Heart left ventricle (tissue), 16 donors: ENCODE results near the gene RETN. TPM values are rescaled to one million over a fixed set of nuclear protein-coding genes. Genes with fewer than 3 reads are reported as not detected.

ENCODE experiments used
- ATAC-seq, 4 donors: fragments of 200-7000 bp; cut with Tn5 transposase; one replicate each; pipeline ENCODE4 v1.9.1; 2020 to 2022; ENCODE audit warnings: moderate library complexity in 4 of 4, mild to moderate bottlenecking in 3 of 4, moderate number of reproducible peaks in 1 of 4
- DNase-seq, 5 donors: peaks; one replicate each; pipeline ENCODE4 v3.0.0-alpha.2; 2020
- H3K27ac ChIP-seq, 12 donors: fragments of 200-600 bp; sonication (generic) in 4 of 12; one replicate each; pipeline versions ENCODE4 v1.5.0 to v1.8.0; 2016 to 2022; ENCODE audit warnings: mild to moderate bottlenecking in 2 of 12
- H3K27me3 ChIP-seq, 9 donors: fragments of 200-600 bp; sonication (generic) in 2 of 9; one replicate each; pipeline versions ENCODE4 v1.5.1 to v1.8.0; 2016 to 2022; ENCODE audit warnings: mild to moderate bottlenecking in 3 of 9
- H3K36me3 ChIP-seq, 9 donors: fragments of 200-600 bp; sonication (generic) in 2 of 9; one replicate each; pipeline versions ENCODE4 v1.5.0 to v1.8.0; 2018 to 2022; ENCODE audit warnings: mild to moderate bottlenecking in 2 of 9
- H3K4me1 ChIP-seq, 12 donors: fragments of 200-600 bp; sonication (generic) in 4 of 12; one replicate each; pipeline versions ENCODE4 v1.5.0 to v1.8.0; 2016 to 2022; ENCODE audit warnings: mild to moderate bottlenecking in 3 of 12
- H3K4me3 ChIP-seq, 12 donors: fragments of 200-600 bp; sonication (generic) in 4 of 12; one replicate each; pipeline versions ENCODE4 v1.5.0 to v1.8.0; 2017 to 2022; ENCODE audit warnings: mild to moderate bottlenecking in 9 of 12, moderate library complexity in 4 of 12
- H3K9me3 ChIP-seq, 12 donors: fragments of 200-600 bp; sonication (generic) in 4 of 12; one replicate each; pipeline versions ENCODE4 v1.5.0 to v1.8.0; 2016 to 2022; ENCODE audit warnings: mild to moderate bottlenecking in 1 of 12
- CTCF ChIP-seq, 12 donors: fragments of 200-600 bp; sonication (generic) in 4 of 12; IDR thresholded peaks; one replicate each; pipeline versions ENCODE4 v1.5.0 to v1.8.0; 2018 to 2022; ENCODE audit warnings: antibody characterized with exemption in 12 of 12, mild to moderate bottlenecking in 5 of 12
- POLR2A ChIP-seq, 2 donors: fragments of 450-650 bp; IDR thresholded peaks; one replicate each; pipeline ENCODE4 v1.6.1; 2017; ENCODE audit warnings: antibody characterized with exemption in 2 of 2, mild to moderate bottlenecking in 2 of 2, moderate library complexity in 2 of 2
- WGBS, 4 donors: extraction: QIAGEN DNeasy Blood & Tissue Kit in 2 of 4; methylation state at CpG; one replicate each; pipeline versions ENCODE4 v1.1.5 to v1.1.7; 2013 to 2018; 5-methylcytosine and 5-hydroxymethylcytosine counted together
- intact Hi-C, 10 donors: fragments of 100-400 bp; cut with DNase I; formaldehyde crosslinking; loops; one replicate each; pipeline versions ENCODE4 v1.11.1 to v1.14.2; 2022
- polyA plus RNA-seq, 2 donors: library from polyadenylated mRNA; stranded (reverse); fragments of 200-250 nt; gene quantifications; one replicate each; pipeline ENCODE4 v1.2.3, GENCODE V29; 2013
- total RNA-seq, 9 donors: library from RNA; depleted of rRNA in 2 of 9; stranded (reverse); fragments of >200 nt in 2 of 9; fragmentation: NEBNext Ultra II Directional in 3 of 9; extraction: Animal tissue kit (Norgen Biotek cat#: 25700) in 3 of 9; gene quantifications; one replicate each; pipeline versions ENCODE4 v1.1.0 to v1.2.4, GENCODE V29; 2016 to 2023
- donor health status: ischemic (EF 13 %, LVEDD 7.1; RV severe dilation, severe dysfunction).
- donor health status: healthy with polysubstance abuse.
- donor health status: DM: no; HTN: yes; CAD: no.
- donor health status: DM: no; HTN: no; CAD: no.
- donor health status: ischemic (EF 25% LVEDD 6.9; RV normal size, moderate dysfunction).
- donor health status: ischemic (EF 25% LVEDD 5.7; RV mildly dilated, moderate dysfunction).
- donor health status: healthy.
- donor health status: DM: yes; HTN: yes; CAD: no.
- donor health status: ischemic (EF 35%, LVEDD 5.7; RV mildly dilated, moderate dysfunction).
- donor health status: nonischemic (EF 11% LVEDD 7.7; RV severe dilation, severe dysfunction).
- donor health status: DM: yes; HTN: yes; CAD: no.
- donor health status: PGD.
- donor health status: ischemic (EF 29% LVEDD 5.4; RV normal size, mild dysfunction).
- donor health status: nonischemic (EF 23%, LVEDD 6.1; RV moderate dilation, normal function).

RETN gene
- total and polyA plus RNA-seq, 11 donors = 2.6 to 9.2 (median 4.8) TPM; not detected in 8

- no peaks in the 10 kb centered on the region for H3K9me3 ChIP-seq
- intact Hi-C loops = no loop called here
- ATAC-seq = peak in 2 of 4 donors; percentile 53 to 62
- H3K4me1 ChIP-seq = peaks cover 0 to 39% (median 0%) of the 10 kb centered on the region in 12 donors
- H3K27me3 ChIP-seq = peaks cover 0 to 28% (median 4%) of the 10 kb centered on the region in 9 donors
- peak overlapping the region in 5 of 12 donors; percentile 24 to 91 (median 39) for H3K27ac ChIP-seq
- WGBS, 4 donors = 54 to 60% (median 59%) methylated on average over 22 to 24 of the region's 24 CpGs
- DNase-seq = peak; percentile 42 to 70 (median 47)
- no peak for TF ChIP-seq CTCF (IDR thresholded peaks at IDR 0.05)
- no peak overlapping the region for H3K4me3 ChIP-seq
- H3K36me3 ChIP-seq = no peaks in the 10 kb centered on the region
Measured at GRCh38 chr19:7705387-7706187, 36.7 kb downstream of the RETN start.

DNA sequence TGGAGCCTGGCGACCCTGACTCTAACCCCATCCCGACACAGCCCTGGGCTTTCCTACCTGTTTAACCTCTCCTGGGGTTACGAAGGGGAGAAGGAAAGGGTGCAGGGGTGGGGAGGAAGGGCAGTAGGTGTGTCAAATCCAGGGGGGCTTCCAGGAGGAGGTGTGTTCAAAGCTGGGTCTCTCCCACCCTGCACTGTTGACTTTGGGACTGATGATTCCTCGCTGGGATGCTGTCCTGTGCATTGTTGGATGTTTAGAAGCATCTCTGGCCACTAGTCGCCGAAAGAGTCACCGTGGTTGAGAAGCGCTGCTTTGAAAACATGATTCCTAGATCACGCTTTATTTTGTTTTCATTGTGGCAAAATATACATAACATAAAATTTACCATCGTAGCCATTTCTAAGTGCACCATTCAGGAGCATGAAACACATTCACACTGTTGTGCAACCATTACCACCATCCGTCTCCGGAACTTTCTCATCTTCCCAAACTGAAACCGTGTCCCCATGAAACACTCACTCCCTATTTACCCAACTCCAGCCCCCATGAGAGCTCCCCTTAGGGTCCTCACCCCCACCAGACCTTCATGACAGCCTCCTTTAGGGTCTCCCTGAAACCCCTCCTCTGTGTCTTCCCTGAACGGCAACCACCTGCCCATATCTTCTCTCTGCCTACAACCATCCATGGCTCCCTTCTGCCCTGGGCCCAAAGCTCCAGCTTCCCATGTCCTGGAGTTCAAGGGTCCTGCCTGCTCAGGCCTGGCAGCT lies 37.5 kb downstream of the RETN start:
- WGBS, 4 donors = 76 to 79% (median 77%) methylated on average over 14 of the region's 14 CpGs
- no peak for DNase-seq
- H3K4me3 ChIP-seq = no peak overlapping the region
- H3K9me3 ChIP-seq = no peaks in the 10 kb centered on the region
- H3K4me1 ChIP-seq = peaks cover 0 to 39% (median 0%) of the 10 kb centered on the region in 12 donors
- H3K36me3 ChIP-seq = no peaks in the 10 kb centered on the region
- intact Hi-C loops = no loop called here
- H3K27ac ChIP-seq = peak overlapping the region in 5 of 12 donors; percentile 24 to 91 (median 39)
- no peak for ATAC-seq
- peaks cover 0 to 21% (median 0%) of the 10 kb centered on the region in 9 donors for H3K27me3 ChIP-seq
- TF ChIP-seq POLR2A (IDR thresholded peaks at IDR 0.05) (no peak), CTCF (IDR thresholded peaks at IDR 0.05) (no peak)

DNA sequence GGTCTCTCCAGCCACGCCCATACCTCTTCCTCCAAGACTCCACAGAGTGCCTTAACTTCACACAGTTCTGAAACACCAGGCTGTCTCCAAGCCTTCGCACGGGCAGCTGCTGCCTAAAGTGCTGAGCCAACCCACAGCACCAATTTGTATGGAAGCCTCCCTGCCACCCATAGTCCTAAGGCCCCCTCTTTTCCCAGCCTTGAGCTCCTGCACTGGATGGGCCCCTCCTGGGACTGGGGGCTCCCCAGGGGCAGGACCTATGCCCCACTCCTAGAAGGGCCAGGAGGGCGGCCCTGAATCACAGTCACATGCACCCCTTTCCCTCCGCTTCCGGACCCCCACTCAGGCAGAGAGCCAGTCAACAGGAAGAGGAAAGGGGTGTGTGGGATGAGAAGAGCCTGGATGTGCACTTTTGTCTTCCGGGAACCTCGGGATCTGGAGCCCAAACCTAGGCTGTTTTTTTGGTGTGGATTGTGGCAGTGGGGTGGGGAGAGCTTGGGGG lies 38.2 kb downstream of the RETN start:
- Histone ChIP-seq H3K27ac (peak overlapping the region in 4 of 12 donors; percentile 26 to 91 (median 38)), H3K27me3 (peaks cover 0 to 15% (median 0%) of the 10 kb centered on the region in 9 donors), H3K9me3 (no peaks in the 10 kb centered on the region), H3K36me3 (no peaks in the 10 kb centered on the region), H3K4me1 (peaks cover 0 to 39% (median 0%) of the 10 kb centered on the region in 12 donors), H3K4me3 (no peak overlapping the region)
- peak in 1 of 5 donors; percentile 64 for DNase-seq
- peak in 3 of 4 donors; percentile 16 to 47 (median 18) for ATAC-seq
- TF ChIP-seq CTCF (IDR thresholded peaks at IDR 0.05) = no peak
- TF ChIP-seq POLR2A (IDR thresholded peaks at IDR 0.05) = no peak
- intact Hi-C loops = no loop called here
- 45 to 60% (median 55%) methylated on average over 8 of the region's 8 CpGs for WGBS, 4 donors
